ENCODE results near the gene SEMA5A. TPM values are rescaled to one million over a fixed set of nuclear protein-coding genes. Genes with fewer than 3 reads are reported as not detected.

Gene SEMA5A
- total RNA-seq, 3 donors from 2014 or later: 3.0 to 35.4 (median 25.9) TPM

DNA sequence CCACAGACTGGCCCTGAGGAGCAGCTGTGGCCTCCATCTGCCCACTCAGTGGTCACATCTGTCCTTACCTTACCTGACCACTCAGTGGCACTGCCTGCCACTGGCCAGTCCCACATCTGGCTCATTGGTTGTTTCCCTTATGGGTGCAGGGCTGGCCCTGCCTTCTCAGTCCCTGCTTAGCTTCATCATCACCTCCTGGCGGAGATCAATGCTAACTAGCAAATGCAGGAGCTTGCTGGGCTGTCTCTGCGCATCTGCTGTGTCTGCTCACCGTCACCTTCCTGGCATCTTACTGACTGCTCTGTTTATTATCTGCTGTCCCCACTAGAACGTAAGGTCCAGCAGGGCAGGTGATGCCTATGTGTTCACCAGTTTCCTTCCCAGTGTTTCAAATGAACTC, 356.9 kb downstream of the SEMA5A start:
- no peaks in the 10 kb centered on the region for H3K4me1 ChIP-seq

DNA sequence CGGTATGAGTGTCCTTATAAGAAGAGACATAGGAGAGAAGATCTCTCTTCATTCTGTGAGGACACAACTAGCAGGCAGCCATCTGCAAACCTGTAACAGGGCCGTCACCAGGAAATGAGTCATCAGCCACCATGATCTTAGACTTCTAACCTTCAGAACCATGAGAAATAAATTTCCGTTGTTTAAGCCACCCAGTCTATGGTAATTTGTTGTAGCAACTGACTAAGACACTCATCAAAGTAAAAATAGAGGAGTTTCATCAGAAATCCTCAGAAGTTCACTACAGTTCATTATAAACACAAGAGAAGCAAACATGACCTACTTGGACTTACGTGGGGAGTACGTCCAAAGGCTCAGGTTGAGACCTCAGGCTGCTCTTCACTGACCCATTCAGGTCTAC, 357.7 kb downstream of the SEMA5A start:
- intact Hi-C loops (cut with DNase I; ENCODE audit: low total_unique reads): no loop called here
- H3K27me3 ChIP-seq: no peaks in the 10 kb centered on the region
- H3K4me1 ChIP-seq: no peaks in the 10 kb centered on the region
- H3K27ac ChIP-seq: peak overlapping the region in 1 of 2 donors; percentile 83
- TF ChIP-seq POLR2AphosphoS5 (IDR thresholded peaks at IDR 0.05): no peak
- no peak for TF ChIP-seq POLR2A (IDR thresholded peaks at IDR 0.05)
- TF ChIP-seq, protein P1, sequence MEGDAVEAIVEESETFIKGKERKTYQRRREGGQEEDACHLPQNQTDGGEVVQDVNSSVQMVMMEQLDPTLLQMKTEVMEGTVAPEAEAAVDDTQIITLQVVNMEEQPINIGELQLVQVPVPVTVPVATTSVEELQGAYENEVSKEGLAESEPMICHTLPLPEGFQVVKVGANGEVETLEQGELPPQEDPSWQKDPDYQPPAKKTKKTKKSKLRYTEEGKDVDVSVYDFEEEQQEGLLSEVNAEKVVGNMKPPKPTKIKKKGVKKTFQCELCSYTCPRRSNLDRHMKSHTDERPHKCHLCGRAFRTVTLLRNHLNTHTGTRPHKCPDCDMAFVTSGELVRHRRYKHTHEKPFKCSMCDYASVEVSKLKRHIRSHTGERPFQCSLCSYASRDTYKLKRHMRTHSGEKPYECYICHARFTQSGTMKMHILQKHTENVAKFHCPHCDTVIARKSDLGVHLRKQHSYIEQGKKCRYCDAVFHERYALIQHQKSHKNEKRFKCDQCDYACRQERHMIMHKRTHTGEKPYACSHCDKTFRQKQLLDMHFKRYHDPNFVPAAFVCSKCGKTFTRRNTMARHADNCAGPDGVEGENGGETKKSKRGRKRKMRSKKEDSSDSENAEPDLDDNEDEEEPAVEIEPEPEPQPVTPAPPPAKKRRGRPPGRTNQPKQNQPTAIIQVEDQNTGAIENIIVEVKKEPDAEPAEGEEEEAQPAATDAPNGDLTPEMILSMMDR (IDR thresholded peaks at IDR 0.05): no peak
- DNase-seq (ENCODE audit: low spot score in 2 of 2): no peak
- no peaks in the 10 kb centered on the region for H3K36me3 ChIP-seq
- H3K9me3 ChIP-seq: no peaks in the 10 kb centered on the region
- no peak overlapping the region for H3K4me3 ChIP-seq

More for the DNA sequence above, 356.9 kb downstream of the SEMA5A start:
- Histone ChIP-seq H3K4me3 (no peak overlapping the region), H3K27me3 (no peaks in the 10 kb centered on the region), H3K27ac (peak overlapping the region; percentile 52 to 83), H3K9me3 (no peaks in the 10 kb centered on the region), H3K36me3 (no peaks in the 10 kb centered on the region)
- intact Hi-C loops (cut with DNase I; ENCODE audit: low total_unique reads): no loop called here
- DNase-seq (ENCODE audit: low spot score in 2 of 2): no peak
- TF ChIP-seq POLR2AphosphoS5 (IDR thresholded peaks at IDR 0.05): no peak
- TF ChIP-seq, protein P1 (IDR thresholded peaks at IDR 0.05): no peak
- TF ChIP-seq POLR2A (IDR thresholded peaks at IDR 0.05): no peak

DNA sequence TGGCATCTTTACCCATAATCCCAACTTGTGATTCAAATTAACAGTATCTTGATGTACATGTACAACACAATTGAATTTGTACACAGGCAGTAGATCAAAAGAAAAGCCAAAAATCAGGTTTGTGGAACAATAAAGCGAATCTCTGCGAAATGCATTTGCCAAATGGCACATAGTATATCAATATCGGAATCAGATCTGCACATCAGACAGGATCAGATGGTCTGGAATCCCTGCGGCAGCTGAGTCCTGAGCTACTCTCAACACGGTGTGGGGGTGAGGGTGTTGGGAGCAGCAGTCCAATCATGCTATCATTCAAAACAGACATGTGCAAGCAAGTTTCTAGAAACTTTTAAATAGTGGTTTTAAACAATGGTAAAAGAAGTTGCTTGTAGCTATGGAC, 358.3 kb downstream of the SEMA5A start:
- DNase-seq (ENCODE audit: low spot score in 2 of 2): no peak
- no peaks in the 10 kb centered on the region for H3K4me1 ChIP-seq
- intact Hi-C loops (cut with DNase I; ENCODE audit: low total_unique reads): no loop called here
- H3K27me3 ChIP-seq: no peaks in the 10 kb centered on the region
- H3K27ac ChIP-seq: peak overlapping the region in 1 of 2 donors; percentile 83
- H3K36me3 ChIP-seq: no peaks in the 10 kb centered on the region
- TF ChIP-seq POLR2A (IDR thresholded peaks at IDR 0.05): no peak
- TF ChIP-seq, protein P1 (IDR thresholded peaks at IDR 0.05): no peak
- TF ChIP-seq POLR2AphosphoS5 (IDR thresholded peaks at IDR 0.05): no peak
- H3K9me3 ChIP-seq: no peaks in the 10 kb centered on the region
- no peak overlapping the region for H3K4me3 ChIP-seq

DNA sequence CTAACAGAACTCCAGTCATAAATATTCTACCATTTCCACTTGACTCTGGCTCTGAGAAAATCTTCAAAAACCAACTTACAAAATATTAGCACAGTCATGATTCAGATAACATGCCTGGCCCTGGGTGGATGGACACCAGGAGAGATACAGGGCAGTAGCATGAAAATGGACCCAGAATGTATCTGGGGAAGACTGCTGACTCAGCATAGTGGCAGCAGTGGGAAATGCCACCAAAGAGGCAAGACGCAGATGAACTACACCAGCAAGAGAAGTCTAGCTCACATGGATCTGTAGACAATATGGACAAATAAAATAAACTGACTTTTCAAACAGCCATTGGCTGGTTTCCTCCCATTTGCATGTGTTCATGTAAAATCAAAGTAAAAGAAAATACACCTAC, 359.8 kb downstream of the SEMA5A start:
- Histone ChIP-seq H3K27ac (no peak overlapping the region), H3K36me3 (no peaks in the 10 kb centered on the region), H3K9me3 (no peaks in the 10 kb centered on the region), H3K4me1 (no peaks in the 10 kb centered on the region), H3K4me3 (no peak overlapping the region), H3K27me3 (no peaks in the 10 kb centered on the region)
- no peak for TF ChIP-seq POLR2AphosphoS5 (IDR thresholded peaks at IDR 0.05)
- TF ChIP-seq POLR2A (IDR thresholded peaks at IDR 0.05): no peak
- TF ChIP-seq, protein P1 (IDR thresholded peaks at IDR 0.05): no peak
- intact Hi-C loops (cut with DNase I; ENCODE audit: low total_unique reads): no loop called here
- DNase-seq (ENCODE audit: low spot score in 2 of 2): no peak

DNA sequence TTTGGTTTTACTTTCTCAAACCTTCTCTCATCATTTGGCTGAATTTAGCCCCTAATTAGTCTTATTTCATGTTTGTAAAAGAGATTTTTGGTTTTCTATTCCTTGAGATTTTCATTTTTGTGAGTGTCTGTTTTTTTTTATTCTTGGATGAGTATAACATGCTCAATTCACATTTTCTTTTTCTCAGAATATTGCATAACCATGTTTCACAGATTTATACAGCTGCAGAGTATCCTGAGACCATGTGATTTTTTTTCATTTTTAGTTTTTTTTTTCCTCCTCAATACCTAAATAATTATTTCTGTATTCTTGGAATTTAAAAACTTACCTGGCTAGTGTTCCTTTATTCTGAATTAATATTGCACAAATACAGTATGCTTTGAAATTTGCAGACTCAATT, 361.9 kb downstream of the SEMA5A start:
- no peak for DNase-seq (ENCODE audit: low spot score in 2 of 2)
- Histone ChIP-seq H3K27ac (no peak overlapping the region), H3K36me3 (no peaks in the 10 kb centered on the region), H3K4me3 (no peak overlapping the region), H3K4me1 (no peaks in the 10 kb centered on the region), H3K9me3 (no peaks in the 10 kb centered on the region), H3K27me3 (no peaks in the 10 kb centered on the region)
- intact Hi-C loops (cut with DNase I; ENCODE audit: low total_unique reads): no loop called here
- TF ChIP-seq, protein P1 (IDR thresholded peaks at IDR 0.05): no peak
- TF ChIP-seq POLR2A (IDR thresholded peaks at IDR 0.05): no peak
- TF ChIP-seq POLR2AphosphoS5 (IDR thresholded peaks at IDR 0.05): no peak

Data from breast epithelium (tissue), 4 donors.